Mucosa of descending colon (tissue), 3 donors: Measurements from ENCODE around the gene OR13C5. TPM values are rescaled to one million over a fixed set of nuclear protein-coding genes. Genes with fewer than 3 reads are reported as not detected.
"Not testable (repeated sequence)": the region's sequence is repeated elsewhere in the genome, so short reads cannot be mapped to it uniquely, and the experiment has no call there.

Source experiments
- ATAC-seq: fragments of 200-7000 bp; cut with Tn5 transposase; one replicate; pipeline ENCODE4 v1.9.1; 2020; ENCODE audit warnings: mild to moderate bottlenecking, moderate library complexity
- DNase-seq, 3 donors: peaks; one replicate each; pipeline ENCODE4 v3.0.0-alpha.2; 2020
- H3K36me3 ChIP-seq: fragments of 200-600 bp; one replicate; pipeline ENCODE4 v1.8.0; 2021; ENCODE audit warnings: low read depth, mild to moderate bottlenecking
- H3K4me1 ChIP-seq: fragments of 200-600 bp; one replicate; pipeline ENCODE4 v1.8.0; 2021; ENCODE audit warnings: low read depth, mild to moderate bottlenecking
- H3K4me3 ChIP-seq: fragments of 200-600 bp; one replicate; pipeline ENCODE4 v1.8.0; 2021; ENCODE audit warnings: mild to moderate bottlenecking
- H3K9me3 ChIP-seq: fragments of 200-600 bp; one replicate; pipeline ENCODE4 v1.8.0; 2021; ENCODE audit warnings: mild to moderate bottlenecking
- intact Hi-C, 2 donors: fragments of 100-400 bp; cut with DNase I in 1 of 2; cut with micrococcal nuclease in 1 of 2; formaldehyde crosslinking; loops; one replicate each; pipeline versions ENCODE4 v1.11.0 to v1.11.1; 2022; cut with DNase I, micrococcal nuclease
- total RNA-seq, 3 donors: library from RNA; stranded (reverse); fragmentation: NEBNext Ultra II Directional in 2 of 3; extraction: Animal tissue kit (Norgen Biotek cat#: 25700) in 2 of 3; gene quantifications; one replicate each; pipeline versions ENCODE4 v1.2.1 to v1.2.4, GENCODE V29; 2021 to 2023
- TF ChIP-seq, protein P1 (sequence below): fragments of 200-600 bp; IDR thresholded peaks from one replicate; pipeline ENCODE4 v1.8.0; 2022; ENCODE audit warnings: antibody characterized with exemption, mild to moderate bottlenecking
- donor health status: DM: no; HTN: no; CAD: no; lungs with moderate emphysema.
- donor health status: DM: no; HTN: no; CAD: no.
- donor health status: DM: no; HTN: yes; CAD: no.

Gene OR13C5
- total RNA-seq, 3 donors from 2014 or later = not detected

DNA sequence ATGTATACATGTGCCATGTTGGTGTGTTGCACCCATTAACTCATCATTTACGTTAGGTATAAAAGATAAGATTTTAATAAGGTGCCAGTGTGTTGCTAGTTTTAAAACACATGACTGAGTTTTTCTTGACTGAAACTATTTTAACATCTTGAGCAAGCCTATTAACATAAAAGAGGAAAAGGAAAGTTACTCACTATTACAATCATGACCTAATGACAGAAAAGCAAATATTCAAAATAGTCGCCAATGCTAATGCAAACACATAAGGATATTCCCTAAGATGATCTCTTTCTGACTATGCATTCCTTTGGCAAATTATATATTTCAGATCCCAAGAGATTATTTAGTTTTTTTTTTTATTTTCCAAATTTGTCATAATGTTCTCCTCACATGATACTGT is 12.0 kb upstream of the OR13C5 start:
- TF ChIP-seq, protein P1, sequence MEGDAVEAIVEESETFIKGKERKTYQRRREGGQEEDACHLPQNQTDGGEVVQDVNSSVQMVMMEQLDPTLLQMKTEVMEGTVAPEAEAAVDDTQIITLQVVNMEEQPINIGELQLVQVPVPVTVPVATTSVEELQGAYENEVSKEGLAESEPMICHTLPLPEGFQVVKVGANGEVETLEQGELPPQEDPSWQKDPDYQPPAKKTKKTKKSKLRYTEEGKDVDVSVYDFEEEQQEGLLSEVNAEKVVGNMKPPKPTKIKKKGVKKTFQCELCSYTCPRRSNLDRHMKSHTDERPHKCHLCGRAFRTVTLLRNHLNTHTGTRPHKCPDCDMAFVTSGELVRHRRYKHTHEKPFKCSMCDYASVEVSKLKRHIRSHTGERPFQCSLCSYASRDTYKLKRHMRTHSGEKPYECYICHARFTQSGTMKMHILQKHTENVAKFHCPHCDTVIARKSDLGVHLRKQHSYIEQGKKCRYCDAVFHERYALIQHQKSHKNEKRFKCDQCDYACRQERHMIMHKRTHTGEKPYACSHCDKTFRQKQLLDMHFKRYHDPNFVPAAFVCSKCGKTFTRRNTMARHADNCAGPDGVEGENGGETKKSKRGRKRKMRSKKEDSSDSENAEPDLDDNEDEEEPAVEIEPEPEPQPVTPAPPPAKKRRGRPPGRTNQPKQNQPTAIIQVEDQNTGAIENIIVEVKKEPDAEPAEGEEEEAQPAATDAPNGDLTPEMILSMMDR = no peak
- no peak for ATAC-seq
- Histone ChIP-seq H3K4me3 (no peak overlapping the region), H3K36me3 (no peaks in the 10 kb centered on the region), H3K4me1 (no peaks in the 10 kb centered on the region), H3K9me3 (no peaks in the 10 kb centered on the region)
- intact Hi-C loops = no loop called here
- no peak for DNase-seq

DNA sequence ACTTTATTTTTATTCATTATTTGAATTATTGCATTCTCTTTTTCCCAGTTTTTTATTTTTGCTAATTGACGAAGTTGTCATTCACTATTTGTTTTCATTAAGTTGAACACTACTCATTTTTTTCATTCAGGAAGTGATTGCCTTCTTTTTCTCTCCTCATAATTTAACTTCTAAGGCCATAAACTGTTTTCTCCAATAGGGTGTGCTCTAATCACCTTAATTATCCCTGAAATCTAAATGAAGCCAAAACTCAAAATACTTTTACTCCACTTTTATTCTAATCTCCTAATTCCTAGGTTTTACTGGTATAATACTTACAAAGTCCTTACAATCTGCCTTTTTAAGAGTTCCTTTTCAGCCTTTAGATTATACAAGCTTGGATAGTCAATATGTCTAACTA is 9.1 kb upstream of the OR13C5 start:
- Histone ChIP-seq H3K4me3 (no peak overlapping the region), H3K36me3 (no peaks in the 10 kb centered on the region), H3K9me3 (no peaks in the 10 kb centered on the region), H3K4me1 (no peaks in the 10 kb centered on the region)
- ATAC-seq (no peak), DNase-seq (no peak)
- TF ChIP-seq, protein P1 = no peak
- intact Hi-C loops = no loop called here

DNA sequence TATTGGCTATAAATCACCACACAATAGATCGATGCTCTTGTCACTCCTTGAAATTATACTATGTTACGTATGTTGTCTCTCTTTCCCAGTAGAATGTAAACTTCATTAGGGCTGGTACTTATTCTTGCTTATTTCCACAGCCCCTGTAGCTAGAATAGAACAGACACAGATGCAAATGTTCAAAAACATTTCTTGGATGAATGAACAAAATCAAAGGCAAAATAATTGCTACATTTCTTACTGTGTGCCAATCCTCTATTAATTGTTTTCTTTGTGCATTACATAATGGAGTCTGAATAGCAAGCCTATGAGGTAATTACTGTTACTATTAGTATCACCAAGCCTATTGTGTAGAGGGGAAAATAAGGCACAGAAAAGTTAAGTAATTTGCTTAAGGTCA is 6.9 kb upstream of the OR13C5 start:
- intact Hi-C loops = no loop called here
- no peak for ATAC-seq
- TF ChIP-seq, protein P1 = no peak

DNA sequence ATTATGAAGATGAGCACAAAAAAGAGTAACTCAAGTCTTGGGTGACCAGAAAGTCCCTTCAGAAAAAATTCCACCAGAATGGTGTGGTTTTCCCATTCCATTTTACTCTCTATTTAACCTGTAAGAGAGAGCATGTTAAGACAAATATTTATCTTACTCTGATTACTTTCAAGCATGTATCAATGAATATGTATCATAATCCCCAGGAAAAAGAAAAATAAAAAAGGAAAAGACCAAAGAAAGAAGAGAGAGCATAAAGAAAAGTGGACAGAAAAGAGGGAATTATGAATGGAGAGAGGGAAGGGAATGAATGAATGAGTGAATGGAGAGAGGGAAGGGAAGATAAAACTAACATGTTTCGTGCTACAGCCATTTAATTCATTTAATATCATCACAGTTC is 6.3 kb upstream of the OR13C5 start, which contains the start of gene OR13C2:
Gene OR13C2, minus strand, starts transcription at position 101 of the 400 bp plus-strand sequence. Its CDS starts 0 bp downstream, at position 101.
- H3K4me1 ChIP-seq, H3K36me3 ChIP-seq, intact Hi-C loops, ATAC-seq, DNase-seq, H3K9me3 ChIP-seq, H3K4me3 ChIP-seq: not testable (repeated sequence)

More for the DNA sequence above, 6.9 kb upstream of the OR13C5 start:
- Histone ChIP-seq H3K4me3 (no peak overlapping the region), H3K9me3 (no peaks in the 10 kb centered on the region), H3K36me3 (no peaks in the 10 kb centered on the region), H3K4me1 (no peaks in the 10 kb centered on the region)
- DNase-seq = no peak

DNA sequence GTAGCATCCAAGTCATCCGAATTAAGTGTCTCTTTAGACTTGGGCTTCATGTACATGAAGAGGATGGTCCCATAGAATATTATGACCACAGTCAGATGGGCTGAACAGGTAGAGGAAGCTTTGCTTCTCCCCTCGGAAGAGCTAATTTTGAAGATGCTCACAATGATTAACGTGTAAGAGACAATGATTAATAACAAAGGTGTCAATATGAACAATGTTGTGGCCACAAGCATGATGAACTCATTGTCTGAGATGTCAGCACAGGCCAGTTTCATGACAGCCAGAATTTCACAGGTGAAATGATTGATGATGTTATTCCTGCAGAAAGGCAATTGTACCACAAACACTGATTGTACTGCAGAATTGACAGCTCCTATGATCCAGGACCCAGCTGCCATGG is 5.6 kb upstream of the OR13C5 start:
- Histone ChIP-seq H3K9me3 (no peaks in the 10 kb centered on the region), H3K36me3 (no peaks in the 10 kb centered on the region), H3K4me1 (no peaks in the 10 kb centered on the region), H3K4me3 (no peak overlapping the region)
- DNase-seq = no peak
- intact Hi-C loops = no loop called here
- no peak for ATAC-seq
- TF ChIP-seq, protein P1 = no peak

DNA sequence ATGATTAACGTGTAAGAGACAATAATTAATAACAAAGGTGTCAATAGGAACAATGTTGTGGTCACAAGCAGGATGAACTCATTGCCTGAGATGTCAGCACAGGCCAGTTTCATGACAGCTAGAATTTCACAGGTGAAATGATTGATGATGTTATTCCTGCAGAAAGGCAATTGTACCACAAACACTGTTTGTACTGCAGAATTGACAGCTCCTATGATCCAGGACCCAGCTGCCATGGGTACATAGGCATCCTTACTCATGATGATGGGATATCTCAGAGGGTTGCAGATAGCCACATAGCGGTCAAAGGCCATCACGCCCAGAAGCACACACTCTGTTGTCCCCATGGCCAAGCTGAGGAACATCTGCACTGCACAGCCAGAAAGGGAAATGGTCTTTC is 464 bp downstream of the OR13C5 start:
- intact Hi-C loops, H3K4me1 ChIP-seq, DNase-seq, H3K4me3 ChIP-seq, H3K9me3 ChIP-seq, ATAC-seq, H3K36me3 ChIP-seq: not testable (repeated sequence)

DNA sequence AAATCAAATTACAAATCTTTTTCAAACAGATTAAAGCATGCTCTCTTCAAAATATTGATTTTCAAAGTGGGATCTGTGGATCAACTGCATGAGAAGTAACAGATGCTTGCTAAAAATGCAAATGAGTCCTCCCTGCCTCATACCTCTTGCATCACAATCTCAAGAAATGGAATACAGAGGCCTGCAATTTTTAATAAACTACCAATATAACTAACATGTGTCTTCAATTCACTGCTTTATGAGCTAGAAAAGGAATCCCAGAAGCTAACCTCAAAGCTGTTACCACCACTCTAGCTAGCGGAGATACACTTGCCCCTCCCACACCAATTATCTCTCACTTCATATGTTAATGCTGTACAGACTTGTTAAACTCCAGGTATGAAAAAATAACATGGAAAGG is 9.6 kb downstream of the OR13C5 start:
- Histone ChIP-seq H3K4me3 (no peak overlapping the region), H3K36me3 (no peaks in the 10 kb centered on the region), H3K9me3 (no peaks in the 10 kb centered on the region), H3K4me1 (no peaks in the 10 kb centered on the region)
- DNase-seq (no peak), ATAC-seq (no peak)
- TF ChIP-seq, protein P1 = no peak
- intact Hi-C loops = no loop called here
